Myocyte (in vitro differentiated cells): ENCODE measurements around the gene MAMLD1. TPM values are rescaled to one million over a fixed set of nuclear protein-coding genes. Genes with fewer than 3 reads are reported as not detected.

ENCODE experiments used
- DNase-seq: peaks from one replicate; pipeline ENCODE4 v3.0.0-alpha.2; 2012; ENCODE audit warnings: low read depth
- total RNA-seq: library from RNA; depleted of rRNA; stranded (reverse); fragments of >200 nt; gene quantifications from 2 replicates; pipeline ENCODE4 v1.2.3, GENCODE V29; 2014

The MAMLD1 gene
- total RNA-seq, 1 donor from 2014 or later: 2.4 TPM

GRCh38 chrX:150527108-150527507, 164.0 kb downstream of the MAMLD1 start:
- no peak for DNase-seq

GRCh38 chrX:150529587-150529986, 166.5 kb downstream of the MAMLD1 start:
- no peak for DNase-seq

GRCh38 chrX:150530821-150531220, 167.7 kb downstream of the MAMLD1 start:
- DNase-seq: no peak

- DNase-seq: no peak
Observed at GRCh38 chrX:150531467-150531866, 168.3 kb downstream of the MAMLD1 start.

- DNase-seq: no peak
Observed at GRCh38 chrX:150533863-150534262, 170.7 kb downstream of the MAMLD1 start.

GRCh38 chrX:150536455-150537116, 173.5 kb downstream of the MAMLD1 start:
- no peak for DNase-seq

GRCh38 chrX:150537851-150538250, 174.7 kb downstream of the MAMLD1 start:
- DNase-seq: no peak

- no peak for DNase-seq
Observed at GRCh38 chrX:150540965-150541364, 177.8 kb downstream of the MAMLD1 start.

GRCh38 chrX:150542846-150543229, 179.7 kb downstream of the MAMLD1 start:
- no peak for DNase-seq

GRCh38 chrX:150543230-150544155, 180.4 kb downstream of the MAMLD1 start:
- peak; percentile 76 for DNase-seq

- DNase-seq: peak; percentile 72
Observed at GRCh38 chrX:150544222-150544787, 181.2 kb downstream of the MAMLD1 start.

GRCh38 chrX:150544835-150545770, 182.0 kb downstream of the MAMLD1 start:
- DNase-seq: no peak

GRCh38 chrX:150546711-150547153, 183.6 kb downstream of the MAMLD1 start:
- no peak for DNase-seq

GRCh38 chrX:150547375-150548115, 184.4 kb downstream of the MAMLD1 start:
- DNase-seq: peak; percentile 60

GRCh38 chrX:150548251-150548650, 185.1 kb downstream of the MAMLD1 start:
- no peak for DNase-seq

- DNase-seq: peak; percentile 72
Observed at GRCh38 chrX:150548684-150549083, 185.6 kb downstream of the MAMLD1 start.

GRCh38 chrX:150551963-150552362, 188.8 kb downstream of the MAMLD1 start:
- no peak for DNase-seq

- no peak for DNase-seq
Observed at GRCh38 chrX:150558424-150558823, 195.3 kb downstream of the MAMLD1 start.
